Prostate gland (tissue), 2 donors: ENCODE measurements around the gene ZNF300.

Experiments
- POLR2A ChIP-seq: fragments of 450-650 bp; IDR thresholded peaks from one replicate; pipeline ENCODE4 v1.6.1; 2016; ENCODE audit warnings: antibody characterized with exemption, mild to moderate bottlenecking
- TF ChIP-seq, protein P1 (sequence below), 4 experiments: fragments of 200-600 bp in 2 of 4; fragments of 450-650 bp in 2 of 4; sonication (generic) in 2 of 4; IDR thresholded peaks; 1 replicate in 3 of 4; 2 replicates in 1 of 4; pipeline ENCODE4 v1.5.1; 2016 to 2019; ENCODE audit warnings: antibody characterized with exemption in 4 of 4, mild to moderate bottlenecking in 2 of 4, moderate library complexity in 2 of 4

DNA sequence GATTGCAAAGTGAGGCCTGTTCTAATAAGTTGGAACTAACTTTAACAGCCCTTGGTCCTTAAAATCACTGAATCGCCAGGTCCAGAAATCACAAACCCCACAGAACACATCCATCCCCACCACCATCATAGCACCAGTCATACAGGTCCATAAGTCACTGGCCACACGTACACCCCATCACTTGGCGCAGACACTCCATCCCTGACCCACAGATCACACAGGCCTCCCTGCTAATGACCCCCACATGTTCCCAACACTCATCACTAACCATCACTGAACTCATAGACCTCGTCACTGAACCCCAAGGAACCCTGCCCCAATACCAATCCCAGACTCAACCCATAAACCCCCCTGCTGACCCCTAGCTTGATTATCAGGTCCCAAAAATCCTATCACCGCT lies 41.2 kb upstream of the ZNF300 start:
- TF ChIP-seq, protein P1, sequence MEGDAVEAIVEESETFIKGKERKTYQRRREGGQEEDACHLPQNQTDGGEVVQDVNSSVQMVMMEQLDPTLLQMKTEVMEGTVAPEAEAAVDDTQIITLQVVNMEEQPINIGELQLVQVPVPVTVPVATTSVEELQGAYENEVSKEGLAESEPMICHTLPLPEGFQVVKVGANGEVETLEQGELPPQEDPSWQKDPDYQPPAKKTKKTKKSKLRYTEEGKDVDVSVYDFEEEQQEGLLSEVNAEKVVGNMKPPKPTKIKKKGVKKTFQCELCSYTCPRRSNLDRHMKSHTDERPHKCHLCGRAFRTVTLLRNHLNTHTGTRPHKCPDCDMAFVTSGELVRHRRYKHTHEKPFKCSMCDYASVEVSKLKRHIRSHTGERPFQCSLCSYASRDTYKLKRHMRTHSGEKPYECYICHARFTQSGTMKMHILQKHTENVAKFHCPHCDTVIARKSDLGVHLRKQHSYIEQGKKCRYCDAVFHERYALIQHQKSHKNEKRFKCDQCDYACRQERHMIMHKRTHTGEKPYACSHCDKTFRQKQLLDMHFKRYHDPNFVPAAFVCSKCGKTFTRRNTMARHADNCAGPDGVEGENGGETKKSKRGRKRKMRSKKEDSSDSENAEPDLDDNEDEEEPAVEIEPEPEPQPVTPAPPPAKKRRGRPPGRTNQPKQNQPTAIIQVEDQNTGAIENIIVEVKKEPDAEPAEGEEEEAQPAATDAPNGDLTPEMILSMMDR (IDR thresholded peaks at IDR 0.05) = no peak
- TF ChIP-seq POLR2A = no peak
